ENCODE data around the gene LPA. TPM values are rescaled to one million over a fixed set of nuclear protein-coding genes. Genes with fewer than 3 reads are reported as not detected.

Gene LPA
- total RNA-seq, 2 donors from 2014 or later, result 0.52 to 3.6 TPM

- H3K27ac ChIP-seq, result no peak overlapping the region
- ATAC-seq (no peak), DNase-seq (no peak)
- 29 to 37% methylated on average over 4 of the region's 4 CpGs for WGBS, 2 donors
- no peaks in the 10 kb centered on the region for H3K36me3 ChIP-seq (replicated peaks in 1 of 2; ENCODE audit: insufficient read depth in 1 of 2, low read depth in 2 of 2)
- H3K9me3 ChIP-seq, result no peaks in the 10 kb centered on the region
- TF ChIP-seq CTCF (IDR thresholded peaks at IDR 0.05) (no peak), POLR2A (IDR thresholded peaks at IDR 0.05) (no peak)
- no peaks in the 10 kb centered on the region for H3K4me1 ChIP-seq
- H3K27me3 ChIP-seq, result no peaks in the 10 kb centered on the region
- no peak overlapping the region for H3K4me3 ChIP-seq
- intact Hi-C loops (cut with DNase I), result no loop called here
These were observed 153.0 kb downstream of the LPA start for GRCh38 chr6:160510976-160511617.

- Histone ChIP-seq H3K27ac (no peak overlapping the region), H3K4me1 (no peaks in the 10 kb centered on the region), H3K36me3 (replicated peaks in 1 of 2; ENCODE audit: insufficient read depth in 1 of 2, low read depth in 2 of 2) (no peaks in the 10 kb centered on the region), H3K4me3 (no peak overlapping the region), H3K27me3 (no peaks in the 10 kb centered on the region), H3K9me3 (no peaks in the 10 kb centered on the region)
- DNase-seq (no peak), ATAC-seq (no peak)
- TF ChIP-seq POLR2A (IDR thresholded peaks at IDR 0.05) (no peak), CTCF (IDR thresholded peaks at IDR 0.05) (no peak)
- 51% methylated on average over 2 of the region's 2 CpGs for WGBS, 2 donors
- intact Hi-C loops (cut with DNase I), result no loop called here
These were observed 153.9 kb downstream of the LPA start for GRCh38 chr6:160510199-160510598.

- Histone ChIP-seq H3K9me3 (no peaks in the 10 kb centered on the region), H3K4me1 (no peaks in the 10 kb centered on the region), H3K27me3 (no peaks in the 10 kb centered on the region), H3K36me3 (replicated peaks in 1 of 2; ENCODE audit: insufficient read depth in 1 of 2, low read depth in 2 of 2) (no peaks in the 10 kb centered on the region), H3K4me3 (no peak overlapping the region), H3K27ac (no peak overlapping the region)
- no peak for TF ChIP-seq POLR2A (IDR thresholded peaks at IDR 0.05)
- TF ChIP-seq CTCF (IDR thresholded peaks at IDR 0.05), result no peak
- intact Hi-C loops (cut with DNase I), result no loop called here
- no peak for ATAC-seq
- 83 to 91% methylated on average over 2 of the region's 2 CpGs for whole genome bisulfite sequencing, 2 donors
- DNase-seq, result no peak
These were observed 154.5 kb downstream of the LPA start for GRCh38 chr6:160509610-160510009.

GRCh38 chr6:160508599-160508998, 155.5 kb downstream of the LPA start:
- WGBS, 2 donors, result 55 to 63% methylated on average over 2 of the region's 2 CpGs
- ATAC-seq, result no peak
- TF ChIP-seq CTCF (IDR thresholded peaks at IDR 0.05), result no peak
- no peak for TF ChIP-seq POLR2A (IDR thresholded peaks at IDR 0.05)
- no peak for DNase-seq
- H3K27ac ChIP-seq, result no peak overlapping the region
- no peaks in the 10 kb centered on the region for H3K36me3 ChIP-seq (replicated peaks in 1 of 2; ENCODE audit: insufficient read depth in 1 of 2, low read depth in 2 of 2)
- intact Hi-C loops (cut with DNase I), result no loop called here
- no peaks in the 10 kb centered on the region for H3K4me1 ChIP-seq
- H3K27me3 ChIP-seq, result no peaks in the 10 kb centered on the region
- H3K9me3 ChIP-seq, result peaks cover 0 to 6% (median 0%) of the 10 kb centered on the region in 3 donors
- no peak overlapping the region for H3K4me3 ChIP-seq

GRCh38 chr6:160507420-160507819, 156.7 kb downstream of the LPA start:
- Histone ChIP-seq H3K27ac (no peak overlapping the region), H3K4me3 (no peak overlapping the region), H3K27me3 (no peaks in the 10 kb centered on the region), H3K9me3 (peaks cover 0 to 6% (median 0%) of the 10 kb centered on the region in 3 donors), H3K4me1 (no peaks in the 10 kb centered on the region), H3K36me3 (replicated peaks in 1 of 2; ENCODE audit: insufficient read depth in 1 of 2, low read depth in 2 of 2) (no peaks in the 10 kb centered on the region)
- no peak for DNase-seq
- intact Hi-C loops (cut with DNase I), result no loop called here
- WGBS, 2 donors, result 68 to 72% methylated on average over 4 of the region's 4 CpGs
- ATAC-seq, result no peak
- TF ChIP-seq CTCF (IDR thresholded peaks at IDR 0.05) (no peak), POLR2A (IDR thresholded peaks at IDR 0.05) (no peak)

Data from body of pancreas (tissue), 4 donors.